Endothelial cell of umbilical vein (primary cell): Measurements from ENCODE around the gene EPDR1. TPM values are rescaled to one million over a fixed set of nuclear protein-coding genes. Genes with fewer than 3 reads are reported as not detected.

ENCODE experiments used
- BruUV-seq: library from RNA; stranded (reverse); fragments of 400-500 nt; replicated peaks from 2 replicates; lab custom pipeline; 2021; lab: Mats Ljungman, UMichigan
- CTCF ChIA-PET: fragments of 300-600, 350-600 bp; sonication (Branson Sonifier 250); formaldehyde crosslinking; loops from one replicate; lab custom pipeline; 2021; ENCODE audit warnings: antibody characterized with exemption, inconsistent platforms; lab: Charles Lee
- POLR2A ChIA-PET: fragments of 300-600, 350-600 bp; sonication (Branson Sonifier 250); formaldehyde crosslinking; loops from one replicate; lab custom pipeline; 2021; ENCODE audit warnings: antibody characterized with exemption, inconsistent platforms; lab: Charles Lee
- DNase-seq: peaks from one replicate; pipeline ENCODE4 v3.0.0-alpha.2; 2011; ENCODE audit warnings: low read depth, low spot score
- FAIRE-seq: peaks from 2 replicates; lab custom pipeline; 2011; peaks lifted over from hg19 to GRCh38; lab: Jason Lieb, UNC
- H2AFZ ChIP-seq: 2 replicates; pipeline ENCODE4 v1.6.0; 2012; ENCODE audit warnings: low read depth, low read length, control low read depth, inconsistent platforms
- H3K27ac ChIP-seq: 2 replicates; pipeline ENCODE4 v1.5.1; 2011; ENCODE audit warnings: low read depth, mild to moderate bottlenecking, control low read depth, low read length, moderate library complexity; ENCODE audit not compliant: insufficient read depth
- H3K27me3 ChIP-seq, 2 experiments: 2 replicates each; pipeline versions ENCODE4 v1.6.0 to v1.6.1; 2011; ENCODE audit warnings: low read length in 2 of 2, mixed read lengths in 1 of 2; ENCODE audit not compliant: control insufficient read depth in 2 of 2, insufficient read depth in 2 of 2
- H3K36me3 ChIP-seq, 2 experiments: 2 replicates in 1 of 2; 3 replicates in 1 of 2; pipeline ENCODE4 v1.5.1; 2011; ENCODE audit warnings: low read length in 2 of 2, mild to moderate bottlenecking in 1 of 2, moderate library complexity in 1 of 2; ENCODE audit not compliant: control insufficient read depth in 2 of 2, insufficient read depth in 2 of 2; ENCODE audit errors: extremely low read depth in 1 of 2
- H3K4me1 ChIP-seq: 3 replicates; pipeline ENCODE4 v1.5.1; 2011; ENCODE audit warnings: mild to moderate bottlenecking, low read length; ENCODE audit not compliant: control insufficient read depth, insufficient read depth; ENCODE audit errors: extremely low read depth
- H3K4me2 ChIP-seq: 2 replicates; pipeline ENCODE4 v1.6.1; 2011; ENCODE audit warnings: low read length, control low read depth, mixed read lengths; ENCODE audit not compliant: insufficient read depth
- H3K4me3 ChIP-seq, 3 experiments: fragments of 200-600 bp in 1 of 3; sonication (generic), shearing (Covaris generic) in 1 of 3; replicated peaks in 1 of 3; 2 replicates each; pipeline ENCODE4 v1.5.1; 2011 to 2016; ENCODE audit warnings: control low read depth in 3 of 3, low read length in 3 of 3, mild to moderate bottlenecking in 2 of 3, inconsistent platforms in 1 of 3, low read depth in 1 of 3, moderate library complexity in 1 of 3; ENCODE audit not compliant: insufficient read depth in 1 of 3
- H3K79me2 ChIP-seq: 2 replicates; pipeline ENCODE4 v1.6.0; 2012; ENCODE audit warnings: low read length, inconsistent platforms; ENCODE audit not compliant: control insufficient read depth, insufficient read depth
- H3K9ac ChIP-seq: replicated peaks from 2 replicates; pipeline ENCODE3; 2011; ENCODE audit warnings: low read length, control low read depth; ENCODE audit not compliant: insufficient read depth; ENCODE audit errors: extremely low read depth
- H3K9me1 ChIP-seq: replicated peaks from 3 replicates; pipeline ENCODE4 v1.6.0; 2011; ENCODE audit warnings: mild to moderate bottlenecking, low read length; ENCODE audit not compliant: control insufficient read depth, insufficient read depth; ENCODE audit errors: extremely low read depth
- H3K9me3 ChIP-seq: replicated peaks from 2 replicates; pipeline ENCODE4 v1.5.1; 2012; ENCODE audit warnings: low read length, inconsistent platforms; ENCODE audit not compliant: control insufficient read depth, insufficient read depth
- H4K20me1 ChIP-seq: replicated peaks from 2 replicates; pipeline ENCODE3; 2011; ENCODE audit warnings: mild to moderate bottlenecking, low read length; ENCODE audit not compliant: control insufficient read depth, insufficient read depth; ENCODE audit errors: extremely low read depth
- CTCF ChIP-seq, 2 donors: IDR thresholded peaks; 1 replicate in 1 of 2; 2 replicates in 1 of 2; pipeline ENCODE4 v1.5.1; 2011; ENCODE audit warnings: low read length in 2 of 2, mild to moderate bottlenecking in 2 of 2, moderate library complexity in 2 of 2, control low read depth in 1 of 2, inconsistent platforms in 1 of 2, low read depth in 1 of 2; ENCODE audit not compliant: insufficient read depth in 1 of 2; ENCODE audit errors: extremely low read depth in 1 of 2
- EZH2 ChIP-seq: IDR thresholded peaks from 2 replicates; pipeline ENCODE4 v1.6.1; 2012; ENCODE audit warnings: borderline replicate concordance, low read depth, mild to moderate bottlenecking, moderate library complexity, low read length, inconsistent platforms; ENCODE audit not compliant: severe bottlenecking
- FOS ChIP-seq: IDR thresholded peaks from 2 replicates; pipeline ENCODE4 v1.6.1; 2011; ENCODE audit warnings: mild to moderate bottlenecking, low read length, moderate library complexity, borderline replicate concordance; ENCODE audit not compliant: insufficient read depth
- GATA2 ChIP-seq: IDR thresholded peaks from 2 replicates; pipeline ENCODE4 v1.7.0; 2011; ENCODE audit warnings: low read depth, mild to moderate bottlenecking, moderate library complexity, mixed read lengths, low read length; ENCODE audit not compliant: insufficient read length, insufficient read depth
- JUN ChIP-seq: IDR thresholded peaks from 2 replicates; pipeline ENCODE4 v1.6.1; 2011; ENCODE audit warnings: borderline replicate concordance, low read depth; ENCODE audit not compliant: insufficient read length, insufficient read depth
- MAX ChIP-seq: IDR thresholded peaks from 2 replicates; pipeline ENCODE4 v1.6.1; 2011; ENCODE audit not compliant: insufficient read depth, insufficient read length
- MYC ChIP-seq: IDR thresholded peaks from one replicate; pipeline ENCODE4 v1.6.1; 2011; ENCODE audit warnings: mild to moderate bottlenecking, low read depth, low read length
- POLR2A ChIP-seq: IDR thresholded peaks from 2 replicates; pipeline ENCODE4 v1.6.1; 2012; ENCODE audit warnings: low read depth, mild to moderate bottlenecking, control low read depth, low read length
- POLR2AphosphoS5 ChIP-seq: IDR thresholded peaks from 2 replicates; pipeline ENCODE4 v1.6.1; 2012; ENCODE audit warnings: low read depth, mild to moderate bottlenecking, control low read depth, low read length, moderate library complexity; ENCODE audit not compliant: insufficient read depth
- dilution Hi-C: fragments of 300-500 bp; cut with MboI; formaldehyde crosslinking; loops from one replicate; pipeline ENCODE4 v1.15.0; 2019; ENCODE audit warnings: low sequenced_read_pairs; ENCODE audit not compliant: extremely low pct_ligation_motif_present
- intact Hi-C: fragments of 100-400 bp; cut with micrococcal nuclease; formaldehyde crosslinking; loops from one replicate; pipeline ENCODE4 v1.10.0; 2022
- polyA plus RNA-seq, 4 experiments: library from polyadenylated mRNA; depleted of rRNA in 3 of 4; stranded (reverse) in 3 of 4; unstranded in 1 of 4; fragments of >200 nt; gene quantifications; 2 replicates each; pipeline versions ENCODE4 v1.2.1 to v1.2.3, GENCODE V29; 2011 to 2012; ENCODE audit warnings: missing spikeins in 1 of 4
- total RNA-seq: library from RNA; stranded (reverse); gene quantifications from 2 replicates; pipeline ENCODE4 v1.2.3, GENCODE V29; 2021

EPDR1 gene
- total and polyA plus RNA-seq, 2 donors (not counting 3 experiments of a cell fraction or from before 2014, with no cell fraction given), result 0.40 to 0.66 TPM

GRCh38 chr7:37988721-37989650 is 68.5 kb downstream of the EPDR1 start:
- H3K27ac ChIP-seq, result no peak overlapping the region
- no peaks in the 10 kb centered on the region for H3K9me3 ChIP-seq
- H4K20me1 ChIP-seq, result no peaks in the 10 kb centered on the region
- no peak overlapping the region for H3K4me3 ChIP-seq
- no peaks in the 10 kb centered on the region for H3K9me1 ChIP-seq
- H3K9ac ChIP-seq, result no peak overlapping the region
- H3K4me2 ChIP-seq, result no peak overlapping the region
- BruUV-seq, result no TSS peak
- no peaks in the 10 kb centered on the region for H3K27me3 ChIP-seq
- ChIA-PET POLR2A (no interaction called here), CTCF (no interaction called here)
- H2AFZ ChIP-seq, result no peak overlapping the region
- DNase-seq, result no peak
- intact Hi-C loops, result no loop called here
- dilution Hi-C loops, result no loop called here
- no peaks in the 10 kb centered on the region for H3K36me3 ChIP-seq
- TF ChIP-seq EZH2 (no peak), GATA2 (no peak), MYC (no peak), JUN (no peak), POLR2AphosphoS5 (no peak), POLR2A (no peak), FOS (no peak), MAX (no peak), CTCF (IDR thresholded peaks at IDR 0.05; ENCODE audit: extremely low read depth in 1 of 2, insufficient read depth in 1 of 2, low read depth in 1 of 2, low read length in 2 of 2) (no peak)
- H3K4me1 ChIP-seq, result no peaks in the 10 kb centered on the region
- FAIRE-seq, result no peak
- no peaks in the 10 kb centered on the region for H3K79me2 ChIP-seq
